OCI-LY1 (cell line): ENCODE data around the gene AASDH.

ENCODE experiments used
- H2AFZ ChIP-seq: fragments of 200-600 bp; sonication (generic), shearing (Covaris generic); 2 replicates; pipeline ENCODE4 v1.6.0; 2014; ENCODE audit warnings: antibody characterized with exemption, mild to moderate bottlenecking, low read length
- H3F3A ChIP-seq: fragments of 200-600 bp; sonication (generic), shearing (Covaris generic); 2 replicates; pipeline ENCODE4 v1.6.0; 2014; ENCODE audit warnings: mild to moderate bottlenecking, antibody characterized with exemption, low read length, moderate library complexity; ENCODE audit not compliant: insufficient read depth
- H3K27ac ChIP-seq: fragments of 200-600 bp; sonication (generic); 2 replicates; pipeline ENCODE4 v1.5.1; 2014; ENCODE audit warnings: low read length, mixed run types, mild to moderate bottlenecking, low read depth; ENCODE audit not compliant: poor library complexity, severe bottlenecking
- H3K27me3 ChIP-seq: fragments of 200-600 bp; sonication (generic); 2 replicates; pipeline ENCODE4 v1.6.0; 2014; ENCODE audit warnings: antibody characterized with exemption, mild to moderate bottlenecking, low read length, moderate library complexity; ENCODE audit not compliant: insufficient read depth
- H3K36me3 ChIP-seq: fragments of 200-600 bp; sonication (generic); 2 replicates; pipeline ENCODE4 v1.6.1; 2014; ENCODE audit warnings: mild to moderate bottlenecking, antibody characterized with exemption, low read length, moderate library complexity, mixed read lengths; ENCODE audit not compliant: insufficient read depth
- H3K4me1 ChIP-seq: fragments of 200-600 bp; sonication (generic); 2 replicates; pipeline ENCODE4 v1.5.1; 2014; ENCODE audit warnings: mild to moderate bottlenecking, low read length, moderate library complexity; ENCODE audit not compliant: insufficient read depth, severe bottlenecking
- H3K4me2 ChIP-seq: fragments of 200-600 bp; sonication (generic), shearing (Covaris generic); 2 replicates; pipeline ENCODE4 v1.6.1; 2014; ENCODE audit warnings: low read length
- H3K4me3 ChIP-seq: fragments of 200-600 bp; sonication (generic); 2 replicates; pipeline ENCODE4 v1.5.1; 2014; ENCODE audit warnings: low read length, low read depth, mild to moderate bottlenecking, mixed read lengths; ENCODE audit not compliant: poor library complexity, severe bottlenecking
- H3K79me2 ChIP-seq: fragments of 200-600 bp; shearing (Covaris generic); 2 replicates; pipeline ENCODE4 v1.6.1; 2016; ENCODE audit warnings: mixed run types, low read length, mixed read lengths; ENCODE audit not compliant: insufficient read depth
- H3K9ac ChIP-seq: fragments of 200-600 bp; sonication (generic), shearing (Covaris generic); 2 replicates; pipeline ENCODE4 v1.6.1; 2014; ENCODE audit warnings: mild to moderate bottlenecking, low read length, mixed read lengths
- H3K9me2 ChIP-seq: fragments of 200-600 bp; sonication (generic), shearing (Covaris generic); 2 replicates; pipeline ENCODE4 v1.6.1; 2014; ENCODE audit warnings: low read depth, mild to moderate bottlenecking, low read length, mixed read lengths
- H3K9me3 ChIP-seq: fragments of 200-600 bp; shearing (Covaris generic); 2 replicates; pipeline ENCODE4 v1.6.1; 2014; ENCODE audit warnings: low read length, mixed read lengths
- H4K20me1 ChIP-seq: fragments of 200-600 bp; sonication (generic), shearing (Covaris generic); 2 replicates; pipeline ENCODE4 v1.6.0; 2016; ENCODE audit warnings: mild to moderate bottlenecking, low read length; ENCODE audit not compliant: insufficient read depth
- EZH2 ChIP-seq: fragments of 200-600 bp; sonication (generic), shearing (Covaris generic); IDR thresholded peaks from 2 replicates; pipeline ENCODE4 v1.8.0; 2017; ENCODE audit warnings: borderline replicate concordance, mixed run types, mild to moderate bottlenecking, antibody characterized with exemption, low read length, moderate library complexity, mixed read lengths
- TF ChIP-seq, protein P1 (sequence below): fragments of 200-600 bp; sonication (generic), shearing (Covaris generic); IDR thresholded peaks from 2 replicates; pipeline ENCODE4 v1.5.1; 2017; ENCODE audit warnings: mild to moderate bottlenecking, antibody characterized with exemption, low read length, moderate library complexity, mixed read lengths

AASDH gene

DNA sequence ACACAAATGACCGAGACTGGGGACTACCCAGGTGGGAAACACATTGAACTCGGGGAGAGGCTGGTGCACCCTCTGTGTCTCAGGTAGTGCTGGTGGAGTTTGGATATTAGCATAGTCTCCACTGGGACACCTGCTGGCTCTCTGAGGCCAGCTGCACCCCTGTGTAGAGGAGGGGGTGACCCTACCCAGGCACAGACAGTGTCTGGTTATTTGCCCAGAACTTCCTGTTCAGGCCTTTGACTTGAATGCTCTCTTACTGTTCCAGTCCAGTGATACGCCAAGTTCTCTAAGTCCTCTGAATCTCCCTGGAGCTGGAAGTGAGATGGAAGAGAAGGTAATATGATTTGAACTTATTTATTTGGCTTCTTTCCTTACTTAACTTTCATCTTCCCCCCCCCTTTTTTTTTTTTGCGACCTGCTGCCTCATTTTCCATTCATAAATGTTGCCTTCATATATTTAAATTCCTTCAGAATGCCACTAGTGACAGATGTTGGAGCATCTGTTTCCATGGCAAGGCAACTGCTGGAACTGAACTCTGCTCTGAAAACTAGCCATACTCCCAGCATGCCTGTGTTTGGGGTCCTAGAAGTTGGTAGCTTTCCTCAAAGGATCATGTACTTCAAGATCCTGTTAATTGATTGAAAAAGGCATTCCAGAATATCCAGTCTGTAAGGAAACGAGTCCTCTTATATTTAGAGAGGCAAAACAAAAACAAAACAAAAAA is 76.7 kb downstream of the AASDH start:
- no peaks in the 10 kb centered on the region for H4K20me1 ChIP-seq
- no peaks in the 10 kb centered on the region for H3K9me3 ChIP-seq
- H3K9me2 ChIP-seq, result no peaks in the 10 kb centered on the region
- no peaks in the 10 kb centered on the region for H3F3A ChIP-seq
- no peak overlapping the region for H3K4me3 ChIP-seq
- no peaks in the 10 kb centered on the region for H3K4me1 ChIP-seq
- no peaks in the 10 kb centered on the region for H3K27me3 ChIP-seq
- no peaks in the 10 kb centered on the region for H3K36me3 ChIP-seq
- no peak overlapping the region for H3K9ac ChIP-seq
- H2AFZ ChIP-seq, result no peak overlapping the region
- TF ChIP-seq EZH2, result no peak
- TF ChIP-seq, protein P1, sequence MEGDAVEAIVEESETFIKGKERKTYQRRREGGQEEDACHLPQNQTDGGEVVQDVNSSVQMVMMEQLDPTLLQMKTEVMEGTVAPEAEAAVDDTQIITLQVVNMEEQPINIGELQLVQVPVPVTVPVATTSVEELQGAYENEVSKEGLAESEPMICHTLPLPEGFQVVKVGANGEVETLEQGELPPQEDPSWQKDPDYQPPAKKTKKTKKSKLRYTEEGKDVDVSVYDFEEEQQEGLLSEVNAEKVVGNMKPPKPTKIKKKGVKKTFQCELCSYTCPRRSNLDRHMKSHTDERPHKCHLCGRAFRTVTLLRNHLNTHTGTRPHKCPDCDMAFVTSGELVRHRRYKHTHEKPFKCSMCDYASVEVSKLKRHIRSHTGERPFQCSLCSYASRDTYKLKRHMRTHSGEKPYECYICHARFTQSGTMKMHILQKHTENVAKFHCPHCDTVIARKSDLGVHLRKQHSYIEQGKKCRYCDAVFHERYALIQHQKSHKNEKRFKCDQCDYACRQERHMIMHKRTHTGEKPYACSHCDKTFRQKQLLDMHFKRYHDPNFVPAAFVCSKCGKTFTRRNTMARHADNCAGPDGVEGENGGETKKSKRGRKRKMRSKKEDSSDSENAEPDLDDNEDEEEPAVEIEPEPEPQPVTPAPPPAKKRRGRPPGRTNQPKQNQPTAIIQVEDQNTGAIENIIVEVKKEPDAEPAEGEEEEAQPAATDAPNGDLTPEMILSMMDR, result no peak
- H3K4me2 ChIP-seq, result no peak overlapping the region
- H3K27ac ChIP-seq, result no peak overlapping the region
- H3K79me2 ChIP-seq, result no peaks in the 10 kb centered on the region

DNA sequence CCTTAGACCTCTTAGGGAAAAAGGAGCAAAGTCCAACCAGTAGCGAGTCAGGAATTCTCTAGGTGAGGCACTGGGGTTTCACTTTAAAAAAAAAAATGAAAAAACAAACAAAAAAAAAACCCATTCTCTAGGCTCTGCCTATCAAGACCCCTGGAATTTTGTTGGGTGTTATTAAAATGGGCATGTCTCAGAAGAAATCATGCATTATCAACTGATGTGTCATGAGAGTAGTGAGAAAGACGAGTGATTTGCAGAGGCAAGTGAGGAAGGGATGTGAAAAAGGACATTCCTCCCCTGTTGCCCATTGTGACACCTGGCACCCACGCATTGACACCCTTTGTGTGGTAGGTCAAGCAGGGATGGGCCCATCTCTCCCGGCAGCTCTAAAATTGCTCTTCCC is 78.9 kb downstream of the AASDH start:
- no peaks in the 10 kb centered on the region for H3K9me3 ChIP-seq
- no peaks in the 10 kb centered on the region for H4K20me1 ChIP-seq
- no peaks in the 10 kb centered on the region for H3F3A ChIP-seq
- no peak overlapping the region for H3K4me2 ChIP-seq
- no peaks in the 10 kb centered on the region for H3K9me2 ChIP-seq
- H3K27me3 ChIP-seq, result no peaks in the 10 kb centered on the region
- no peak overlapping the region for H3K9ac ChIP-seq
- H3K27ac ChIP-seq, result no peak overlapping the region
- H3K36me3 ChIP-seq, result no peaks in the 10 kb centered on the region
- no peak for TF ChIP-seq EZH2
- TF ChIP-seq, protein P1, result no peak
- H3K4me3 ChIP-seq, result no peak overlapping the region
- H2AFZ ChIP-seq, result no peak overlapping the region
- H3K79me2 ChIP-seq, result no peaks in the 10 kb centered on the region
- H3K4me1 ChIP-seq, result no peaks in the 10 kb centered on the region

DNA sequence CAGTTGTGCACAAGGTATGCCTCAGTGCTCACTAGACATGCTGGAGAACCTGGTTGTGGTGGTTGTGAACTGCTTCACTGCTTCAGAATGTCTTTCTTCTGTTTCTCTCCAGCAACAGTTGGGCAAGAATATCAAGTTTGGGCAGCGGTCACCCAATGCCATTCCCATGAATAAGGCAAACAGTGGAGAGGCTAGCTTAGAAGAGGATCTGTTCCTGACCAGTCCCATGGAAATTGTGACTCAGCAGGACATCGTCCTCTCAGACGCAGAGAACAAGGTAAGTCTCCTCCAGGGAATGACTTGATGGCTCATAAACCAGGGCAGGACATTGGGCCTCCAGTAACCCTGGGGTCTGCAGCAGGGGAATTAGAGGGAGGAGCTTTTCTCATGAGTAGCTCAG is 79.9 kb downstream of the AASDH start:
- Histone ChIP-seq H2AFZ (no peak overlapping the region), H3K9ac (no peak overlapping the region), H3K36me3 (no peaks in the 10 kb centered on the region), H3K4me1 (no peaks in the 10 kb centered on the region), H3F3A (no peaks in the 10 kb centered on the region), H3K9me2 (no peaks in the 10 kb centered on the region), H3K4me2 (no peak overlapping the region), H4K20me1 (no peaks in the 10 kb centered on the region), H3K79me2 (no peaks in the 10 kb centered on the region), H3K4me3 (no peak overlapping the region), H3K27ac (no peak overlapping the region), H3K27me3 (no peaks in the 10 kb centered on the region), H3K9me3 (no peaks in the 10 kb centered on the region)
- TF ChIP-seq, protein P1, result no peak
- TF ChIP-seq EZH2, result no peak
